Stimulated activated CD8-positive, alpha-beta memory T cell treated with anti-CD3 and anti-CD28 coated beads, Interleukin-2, amount 100 ng/mL, for 48 hours (primary cell): ENCODE results near the gene TMEM72.

Source experiments
- DNase-seq, 2 donors: peaks; one replicate each; pipeline ENCODE4 v3.0.0-alpha.2; 2020; ENCODE audit warnings: low read depth in 2 of 2

TMEM72 gene

GRCh38 chr10:44966816-44967509, 55.8 kb downstream of the TMEM72 start:
- DNase-seq = no peak

GRCh38 chr10:44967616-44968015, 56.5 kb downstream of the TMEM72 start:
- DNase-seq = no peak

- no peak for DNase-seq
Measured at GRCh38 chr10:44968091-44968490, 57.0 kb downstream of the TMEM72 start.

- DNase-seq = no peak
Measured at GRCh38 chr10:44968500-44969400, 57.6 kb downstream of the TMEM72 start.

- DNase-seq = no peak
Measured at GRCh38 chr10:44969854-44970253, 58.7 kb downstream of the TMEM72 start.

GRCh38 chr10:44970812-44971395, 59.8 kb downstream of the TMEM72 start:
- no peak for DNase-seq

- no peak for DNase-seq
Measured at GRCh38 chr10:44971434-44971833, 60.3 kb downstream of the TMEM72 start.

GRCh38 chr10:44971935-44972757, 61.0 kb downstream of the TMEM72 start:
- no peak for DNase-seq

GRCh38 chr10:44972874-44973306, 61.8 kb downstream of the TMEM72 start:
- no peak for DNase-seq

- DNase-seq = no peak
Measured at GRCh38 chr10:44973323-44974081, 62.4 kb downstream of the TMEM72 start.

- no peak for DNase-seq
Measured at GRCh38 chr10:44974082-44974627, 63.0 kb downstream of the TMEM72 start.

GRCh38 chr10:44974628-44975430, 63.7 kb downstream of the TMEM72 start:
- DNase-seq = peak; percentile 43 to 58

- no peak for DNase-seq
Measured at GRCh38 chr10:44975431-44976331, 64.5 kb downstream of the TMEM72 start.

- no peak for DNase-seq
Measured at GRCh38 chr10:44976352-44977198, 65.4 kb downstream of the TMEM72 start.

- no peak for DNase-seq
Measured at GRCh38 chr10:44977287-44978212, 66.4 kb downstream of the TMEM72 start.

GRCh38 chr10:44978213-44978569, 67.1 kb downstream of the TMEM72 start:
- no peak for DNase-seq
